Endothelial cell of umbilical vein (primary cell): ENCODE measurements around the gene ARSH. TPM values are rescaled to one million over a fixed set of nuclear protein-coding genes. Genes with fewer than 3 reads are reported as not detected.

Experiments used
- BruUV-seq: library from RNA; stranded (reverse); fragments of 400-500 nt; replicated peaks from 2 replicates; lab custom pipeline; 2021; lab: Mats Ljungman, UMichigan
- CTCF ChIA-PET: fragments of 300-600, 350-600 bp; sonication (Branson Sonifier 250); formaldehyde crosslinking; loops from one replicate; lab custom pipeline; 2021; ENCODE audit warnings: antibody characterized with exemption, inconsistent platforms; lab: Charles Lee
- POLR2A ChIA-PET: fragments of 300-600, 350-600 bp; sonication (Branson Sonifier 250); formaldehyde crosslinking; loops from one replicate; lab custom pipeline; 2021; ENCODE audit warnings: antibody characterized with exemption, inconsistent platforms; lab: Charles Lee
- DNase-seq: peaks from one replicate; pipeline ENCODE4 v3.0.0-alpha.2; 2011; ENCODE audit warnings: low read depth, low spot score
- FAIRE-seq: peaks from 2 replicates; lab custom pipeline; 2011; peaks lifted over from hg19 to GRCh38; lab: Jason Lieb, UNC
- H2AFZ ChIP-seq: 2 replicates; pipeline ENCODE4 v1.6.0; 2012; ENCODE audit warnings: low read depth, low read length, control low read depth, inconsistent platforms
- H3K27ac ChIP-seq: 2 replicates; pipeline ENCODE4 v1.5.1; 2011; ENCODE audit warnings: low read depth, mild to moderate bottlenecking, control low read depth, low read length, moderate library complexity; ENCODE audit not compliant: insufficient read depth
- H3K27me3 ChIP-seq, 2 experiments: 2 replicates each; pipeline versions ENCODE4 v1.6.0 to v1.6.1; 2011; ENCODE audit warnings: low read length in 2 of 2, mixed read lengths in 1 of 2; ENCODE audit not compliant: control insufficient read depth in 2 of 2, insufficient read depth in 2 of 2
- H3K36me3 ChIP-seq, 2 experiments: 2 replicates in 1 of 2; 3 replicates in 1 of 2; pipeline ENCODE4 v1.5.1; 2011; ENCODE audit warnings: low read length in 2 of 2, mild to moderate bottlenecking in 1 of 2, moderate library complexity in 1 of 2; ENCODE audit not compliant: control insufficient read depth in 2 of 2, insufficient read depth in 2 of 2; ENCODE audit errors: extremely low read depth in 1 of 2
- H3K4me1 ChIP-seq: 3 replicates; pipeline ENCODE4 v1.5.1; 2011; ENCODE audit warnings: mild to moderate bottlenecking, low read length; ENCODE audit not compliant: control insufficient read depth, insufficient read depth; ENCODE audit errors: extremely low read depth
- H3K4me2 ChIP-seq: 2 replicates; pipeline ENCODE4 v1.6.1; 2011; ENCODE audit warnings: low read length, control low read depth, mixed read lengths; ENCODE audit not compliant: insufficient read depth
- H3K4me3 ChIP-seq, 3 experiments: fragments of 200-600 bp in 1 of 3; sonication (generic), shearing (Covaris generic) in 1 of 3; replicated peaks in 1 of 3; 2 replicates each; pipeline ENCODE4 v1.5.1; 2011 to 2016; ENCODE audit warnings: control low read depth in 3 of 3, low read length in 3 of 3, mild to moderate bottlenecking in 2 of 3, inconsistent platforms in 1 of 3, low read depth in 1 of 3, moderate library complexity in 1 of 3; ENCODE audit not compliant: insufficient read depth in 1 of 3
- H3K79me2 ChIP-seq: 2 replicates; pipeline ENCODE4 v1.6.0; 2012; ENCODE audit warnings: low read length, inconsistent platforms; ENCODE audit not compliant: control insufficient read depth, insufficient read depth
- H3K9ac ChIP-seq: replicated peaks from 2 replicates; pipeline ENCODE3; 2011; ENCODE audit warnings: low read length, control low read depth; ENCODE audit not compliant: insufficient read depth; ENCODE audit errors: extremely low read depth
- H3K9me1 ChIP-seq: replicated peaks from 3 replicates; pipeline ENCODE4 v1.6.0; 2011; ENCODE audit warnings: mild to moderate bottlenecking, low read length; ENCODE audit not compliant: control insufficient read depth, insufficient read depth; ENCODE audit errors: extremely low read depth
- H3K9me3 ChIP-seq: replicated peaks from 2 replicates; pipeline ENCODE4 v1.5.1; 2012; ENCODE audit warnings: low read length, inconsistent platforms; ENCODE audit not compliant: control insufficient read depth, insufficient read depth
- H4K20me1 ChIP-seq: replicated peaks from 2 replicates; pipeline ENCODE3; 2011; ENCODE audit warnings: mild to moderate bottlenecking, low read length; ENCODE audit not compliant: control insufficient read depth, insufficient read depth; ENCODE audit errors: extremely low read depth
- EZH2 ChIP-seq: IDR thresholded peaks from 2 replicates; pipeline ENCODE4 v1.6.1; 2012; ENCODE audit warnings: borderline replicate concordance, low read depth, mild to moderate bottlenecking, moderate library complexity, low read length, inconsistent platforms; ENCODE audit not compliant: severe bottlenecking
- FOS ChIP-seq: IDR thresholded peaks from 2 replicates; pipeline ENCODE4 v1.6.1; 2011; ENCODE audit warnings: mild to moderate bottlenecking, low read length, moderate library complexity, borderline replicate concordance; ENCODE audit not compliant: insufficient read depth
- GATA2 ChIP-seq: IDR thresholded peaks from 2 replicates; pipeline ENCODE4 v1.7.0; 2011; ENCODE audit warnings: low read depth, mild to moderate bottlenecking, moderate library complexity, mixed read lengths, low read length; ENCODE audit not compliant: insufficient read length, insufficient read depth
- JUN ChIP-seq: IDR thresholded peaks from 2 replicates; pipeline ENCODE4 v1.6.1; 2011; ENCODE audit warnings: borderline replicate concordance, low read depth; ENCODE audit not compliant: insufficient read length, insufficient read depth
- MYC ChIP-seq: IDR thresholded peaks from one replicate; pipeline ENCODE4 v1.6.1; 2011; ENCODE audit warnings: mild to moderate bottlenecking, low read depth, low read length
- POLR2A ChIP-seq: IDR thresholded peaks from 2 replicates; pipeline ENCODE4 v1.6.1; 2012; ENCODE audit warnings: low read depth, mild to moderate bottlenecking, control low read depth, low read length
- POLR2AphosphoS5 ChIP-seq: IDR thresholded peaks from 2 replicates; pipeline ENCODE4 v1.6.1; 2012; ENCODE audit warnings: low read depth, mild to moderate bottlenecking, control low read depth, low read length, moderate library complexity; ENCODE audit not compliant: insufficient read depth
- dilution Hi-C: fragments of 300-500 bp; cut with MboI; formaldehyde crosslinking; loops from one replicate; pipeline ENCODE4 v1.15.0; 2019; ENCODE audit warnings: low sequenced_read_pairs; ENCODE audit not compliant: extremely low pct_ligation_motif_present
- intact Hi-C: fragments of 100-400 bp; cut with micrococcal nuclease; formaldehyde crosslinking; loops from one replicate; pipeline ENCODE4 v1.10.0; 2022
- polyA plus RNA-seq, 4 experiments: library from polyadenylated mRNA; depleted of rRNA in 3 of 4; stranded (reverse) in 3 of 4; unstranded in 1 of 4; fragments of >200 nt; gene quantifications; 2 replicates each; pipeline versions ENCODE4 v1.2.1 to v1.2.3, GENCODE V29; 2011 to 2012; ENCODE audit warnings: missing spikeins in 1 of 4
- total RNA-seq: library from RNA; stranded (reverse); gene quantifications from 2 replicates; pipeline ENCODE4 v1.2.3, GENCODE V29; 2021
- TF ChIP-seq, protein P1 (sequence below): IDR thresholded peaks from 2 replicates; pipeline ENCODE4 v1.6.1; 2011; ENCODE audit not compliant: insufficient read depth, insufficient read length
- TF ChIP-seq, protein P2 (sequence below), 2 donors: IDR thresholded peaks; 1 replicate in 1 of 2; 2 replicates in 1 of 2; pipeline ENCODE4 v1.5.1; 2011; ENCODE audit warnings: low read length in 2 of 2, mild to moderate bottlenecking in 2 of 2, moderate library complexity in 2 of 2, control low read depth in 1 of 2, inconsistent platforms in 1 of 2, low read depth in 1 of 2; ENCODE audit not compliant: insufficient read depth in 1 of 2; ENCODE audit errors: extremely low read depth in 1 of 2

The ARSH gene
- total and polyA plus RNA-seq, 2 donors (not counting 3 experiments of a cell fraction or from before 2014, with no cell fraction given): not detected

DNA sequence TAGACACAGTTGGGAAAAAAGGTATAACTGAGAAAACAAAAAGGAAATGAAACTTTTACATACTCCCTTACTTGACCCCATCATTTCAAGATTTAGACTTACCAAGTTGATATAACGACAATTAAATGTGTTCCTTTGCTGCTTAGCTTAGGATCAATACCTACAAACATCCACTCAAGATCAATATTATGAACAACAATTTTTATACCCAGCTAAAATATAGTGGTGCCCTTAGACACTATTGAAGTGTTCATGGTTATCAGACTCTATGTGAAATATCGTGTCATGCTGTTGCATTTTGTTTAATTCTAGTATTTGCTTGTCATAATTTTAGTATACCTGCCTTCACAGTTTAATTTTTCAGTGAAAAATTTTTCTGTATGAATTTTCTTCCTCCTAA lies 4.2 kb downstream of the ARSH start:
- DNase-seq (no peak), FAIRE-seq (no peak)
- BruUV-seq: no TSS peak
- TF ChIP-seq MYC (no peak), POLR2AphosphoS5 (no peak), FOS (no peak), POLR2A (no peak), JUN (no peak), EZH2 (no peak), GATA2 (no peak)
- TF ChIP-seq, protein P1, sequence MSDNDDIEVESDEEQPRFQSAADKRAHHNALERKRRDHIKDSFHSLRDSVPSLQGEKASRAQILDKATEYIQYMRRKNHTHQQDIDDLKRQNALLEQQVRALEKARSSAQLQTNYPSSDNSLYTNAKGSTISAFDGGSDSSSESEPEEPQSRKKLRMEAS: no peak
- TF ChIP-seq, protein P2, sequence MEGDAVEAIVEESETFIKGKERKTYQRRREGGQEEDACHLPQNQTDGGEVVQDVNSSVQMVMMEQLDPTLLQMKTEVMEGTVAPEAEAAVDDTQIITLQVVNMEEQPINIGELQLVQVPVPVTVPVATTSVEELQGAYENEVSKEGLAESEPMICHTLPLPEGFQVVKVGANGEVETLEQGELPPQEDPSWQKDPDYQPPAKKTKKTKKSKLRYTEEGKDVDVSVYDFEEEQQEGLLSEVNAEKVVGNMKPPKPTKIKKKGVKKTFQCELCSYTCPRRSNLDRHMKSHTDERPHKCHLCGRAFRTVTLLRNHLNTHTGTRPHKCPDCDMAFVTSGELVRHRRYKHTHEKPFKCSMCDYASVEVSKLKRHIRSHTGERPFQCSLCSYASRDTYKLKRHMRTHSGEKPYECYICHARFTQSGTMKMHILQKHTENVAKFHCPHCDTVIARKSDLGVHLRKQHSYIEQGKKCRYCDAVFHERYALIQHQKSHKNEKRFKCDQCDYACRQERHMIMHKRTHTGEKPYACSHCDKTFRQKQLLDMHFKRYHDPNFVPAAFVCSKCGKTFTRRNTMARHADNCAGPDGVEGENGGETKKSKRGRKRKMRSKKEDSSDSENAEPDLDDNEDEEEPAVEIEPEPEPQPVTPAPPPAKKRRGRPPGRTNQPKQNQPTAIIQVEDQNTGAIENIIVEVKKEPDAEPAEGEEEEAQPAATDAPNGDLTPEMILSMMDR (IDR thresholded peaks at IDR 0.05; ENCODE audit: extremely low read depth in 1 of 2, insufficient read depth in 1 of 2, low read depth in 1 of 2, low read length in 2 of 2): no peak
- Histone ChIP-seq H3K27me3 (no peaks in the 10 kb centered on the region), H3K79me2 (no peaks in the 10 kb centered on the region), H3K36me3 (no peaks in the 10 kb centered on the region), H4K20me1 (no peaks in the 10 kb centered on the region), H3K27ac (no peak overlapping the region), H2AFZ (no peak overlapping the region), H3K4me1 (no peaks in the 10 kb centered on the region), H3K4me2 (no peak overlapping the region), H3K9ac (no peak overlapping the region), H3K9me1 (no peaks in the 10 kb centered on the region), H3K4me3 (no peak overlapping the region), H3K9me3 (no peaks in the 10 kb centered on the region)
- dilution Hi-C loops (no loop called here), intact Hi-C loops (no loop called here)
- POLR2A ChIA-PET: no interaction called here
- CTCF ChIA-PET: no interaction called here
